Measurements from ENCODE around the gene IRX4.

GRCh38 chr5:1891391-1891790 is 8.7 kb upstream of the IRX4 start:
- TF ChIP-seq FOXK2 (IDR thresholded peaks at IDR 0.05) (no peak), TARDBP (IDR thresholded peaks at IDR 0.05) (no peak), ARNT (IDR thresholded peaks at IDR 0.05) (no peak), LEF1 (IDR thresholded peaks at IDR 0.05; ENCODE audit: borderline replicate concordance) (no peak), FOXA1 (IDR thresholded peaks at IDR 0.05) (no peak), SP1 (IDR thresholded peaks at IDR 0.05) (no peak)
